Coronary artery (tissue), 2 donors: Measurements from ENCODE around the gene MIR17HG.
A peak's percentile ranks its signal among the peaks of the same experiment; 100 is the strongest.

Experiments used
- DNase-seq: peaks from one replicate; pipeline ENCODE4 v3.0.0-alpha.2; 2017; ENCODE audit warnings: low spot score
- H3K27ac ChIP-seq, 2 donors: fragments of 200-600 bp; sonication (generic); one replicate each; pipeline ENCODE4 v1.5.1; 2016 to 2019
- H3K4me3 ChIP-seq: fragments of 200-600 bp; sonication (generic); 2 replicates; pipeline ENCODE4 v1.5.1; 2016; ENCODE audit warnings: mild to moderate bottlenecking, moderate library complexity
- TF ChIP-seq, protein P1 (sequence below): fragments of 200-600 bp; sonication (generic); IDR thresholded peaks from one replicate; pipeline ENCODE4 v1.5.1; 2019; ENCODE audit warnings: antibody characterized with exemption

The MIR17HG gene

DNA sequence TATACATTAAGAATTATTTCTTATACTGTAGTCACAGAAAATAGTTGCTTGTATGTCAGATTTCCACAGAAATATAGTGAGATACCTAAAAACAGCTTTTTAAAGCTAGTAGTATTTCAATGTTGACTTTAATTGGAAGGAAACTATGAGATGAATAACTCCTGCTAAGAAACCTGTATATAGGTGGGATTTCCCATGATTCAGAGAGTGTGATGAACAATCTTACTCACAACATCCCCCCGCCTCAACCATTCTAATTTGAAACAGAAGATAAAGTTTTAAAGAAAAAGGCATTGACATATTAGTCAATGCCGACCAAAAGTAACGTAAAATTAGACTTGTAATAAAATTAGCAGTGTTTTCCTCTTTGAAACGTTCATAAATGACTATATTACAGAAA lies 1.4 kb upstream of the MIR17HG start:
- no peak for DNase-seq
- TF ChIP-seq, protein P1, sequence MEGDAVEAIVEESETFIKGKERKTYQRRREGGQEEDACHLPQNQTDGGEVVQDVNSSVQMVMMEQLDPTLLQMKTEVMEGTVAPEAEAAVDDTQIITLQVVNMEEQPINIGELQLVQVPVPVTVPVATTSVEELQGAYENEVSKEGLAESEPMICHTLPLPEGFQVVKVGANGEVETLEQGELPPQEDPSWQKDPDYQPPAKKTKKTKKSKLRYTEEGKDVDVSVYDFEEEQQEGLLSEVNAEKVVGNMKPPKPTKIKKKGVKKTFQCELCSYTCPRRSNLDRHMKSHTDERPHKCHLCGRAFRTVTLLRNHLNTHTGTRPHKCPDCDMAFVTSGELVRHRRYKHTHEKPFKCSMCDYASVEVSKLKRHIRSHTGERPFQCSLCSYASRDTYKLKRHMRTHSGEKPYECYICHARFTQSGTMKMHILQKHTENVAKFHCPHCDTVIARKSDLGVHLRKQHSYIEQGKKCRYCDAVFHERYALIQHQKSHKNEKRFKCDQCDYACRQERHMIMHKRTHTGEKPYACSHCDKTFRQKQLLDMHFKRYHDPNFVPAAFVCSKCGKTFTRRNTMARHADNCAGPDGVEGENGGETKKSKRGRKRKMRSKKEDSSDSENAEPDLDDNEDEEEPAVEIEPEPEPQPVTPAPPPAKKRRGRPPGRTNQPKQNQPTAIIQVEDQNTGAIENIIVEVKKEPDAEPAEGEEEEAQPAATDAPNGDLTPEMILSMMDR = no peak
- H3K27ac ChIP-seq = no peak overlapping the region
- H3K4me3 ChIP-seq = no peak overlapping the region

DNA sequence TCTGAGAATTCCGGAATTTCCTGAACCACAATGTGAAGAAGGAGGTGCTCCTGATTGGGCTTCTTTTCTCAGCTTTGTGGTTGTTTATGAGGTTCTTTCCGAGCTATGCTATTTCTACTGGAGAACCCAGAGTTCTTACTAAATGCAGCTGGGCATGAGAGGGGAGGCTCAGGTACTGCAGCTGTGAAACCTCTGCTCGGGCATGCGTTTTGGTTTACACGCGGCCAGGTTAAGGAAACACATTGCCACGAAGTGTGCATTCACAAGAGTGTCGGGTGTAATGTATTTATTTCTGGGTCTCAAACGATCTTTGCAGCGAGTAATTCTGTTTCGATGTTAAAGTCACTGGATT lies 661 bp upstream of the MIR17HG start:
- Histone ChIP-seq H3K27ac (peak overlapping the region; percentile 89 to 94), H3K4me3 (peak overlapping the region; percentile 88)
- no peak for DNase-seq
- TF ChIP-seq, protein P1 = no peak

- H3K4me3 ChIP-seq = peak overlapping the region; percentile 88
- DNase-seq = peak; percentile 73
- TF ChIP-seq, protein P1 = no peak
- peak overlapping the region; percentile 89 to 94 for H3K27ac ChIP-seq
Measured at GRCh38 chr13:91347996-91348905, 764 bp downstream of the MIR17HG start.

- peak; percentile 92 for DNase-seq
- TF ChIP-seq, protein P1 = peak; percentile 93
- Histone ChIP-seq H3K27ac (peak overlapping the region; percentile 89 to 94), H3K4me3 (peak overlapping the region; percentile 88)
Measured at GRCh38 chr13:91348906-91349435, 1.5 kb downstream of the MIR17HG start.

DNA sequence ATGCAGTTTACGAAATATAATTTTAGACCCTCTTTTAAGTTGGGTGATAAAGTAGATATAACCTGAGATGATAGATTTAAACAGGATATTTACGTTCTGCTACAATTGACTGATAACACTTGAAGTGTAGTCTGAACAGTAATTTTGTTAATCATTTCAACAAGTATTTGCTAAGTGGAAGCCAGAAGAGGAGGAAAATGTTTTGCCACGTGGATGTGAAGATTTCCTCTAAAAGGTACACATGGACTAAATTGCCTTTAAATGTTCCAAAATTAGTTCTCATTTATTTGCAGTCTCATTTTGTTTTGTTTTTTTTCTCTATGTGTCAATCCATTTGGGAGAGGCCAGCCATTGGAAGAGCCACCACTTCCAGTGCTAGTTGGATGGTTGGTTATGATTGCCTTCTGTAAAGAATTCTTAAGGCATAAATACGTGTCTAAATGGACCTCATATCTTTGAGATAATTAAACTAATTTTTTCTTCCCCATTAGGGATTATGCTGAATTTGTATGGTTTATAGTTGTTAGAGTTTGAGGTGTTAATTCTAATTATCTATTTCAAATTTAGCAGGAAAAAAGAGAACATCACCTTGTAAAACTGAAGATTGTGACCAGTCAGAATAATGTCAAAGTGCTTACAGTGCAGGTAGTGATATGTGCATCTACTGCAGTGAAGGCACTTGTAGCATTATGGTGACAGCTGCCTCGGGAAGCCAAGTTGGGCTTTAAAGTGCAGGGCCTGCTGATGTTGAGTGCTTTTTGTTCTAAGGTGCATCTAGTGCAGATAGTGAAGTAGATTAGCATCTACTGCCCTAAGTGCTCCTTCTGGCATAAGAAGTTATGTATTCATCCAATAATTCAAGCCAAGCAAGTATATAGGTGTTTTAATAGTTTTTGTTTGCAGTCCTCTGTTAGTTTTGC lies 2.8 kb downstream of the MIR17HG start:
- Histone ChIP-seq H3K27ac (no peak overlapping the region), H3K4me3 (no peak overlapping the region)
- DNase-seq = no peak
- TF ChIP-seq, protein P1 = no peak

DNA sequence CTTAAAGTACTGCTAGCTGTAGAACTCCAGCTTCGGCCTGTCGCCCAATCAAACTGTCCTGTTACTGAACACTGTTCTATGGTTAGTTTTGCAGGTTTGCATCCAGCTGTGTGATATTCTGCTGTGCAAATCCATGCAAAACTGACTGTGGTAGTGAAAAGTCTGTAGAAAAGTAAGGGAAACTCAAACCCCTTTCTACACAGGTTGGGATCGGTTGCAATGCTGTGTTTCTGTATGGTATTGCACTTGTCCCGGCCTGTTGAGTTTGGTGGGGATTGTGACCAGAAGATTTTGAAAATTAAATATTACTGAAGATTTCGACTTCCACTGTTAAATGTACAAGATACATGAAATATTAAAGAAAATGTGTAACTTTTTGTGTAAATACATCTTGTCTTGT lies 3.6 kb downstream of the MIR17HG start:
- Histone ChIP-seq H3K4me3 (no peak overlapping the region), H3K27ac (no peak overlapping the region)
- no peak for DNase-seq
- TF ChIP-seq, protein P1 = no peak
